ENCODE measurements around the gene FAHD2A.
"Not testable (repeated sequence)": the region's sequence is repeated elsewhere in the genome, so short reads cannot be mapped to it uniquely, and the experiment has no call there.

FAHD2A gene, protein sequence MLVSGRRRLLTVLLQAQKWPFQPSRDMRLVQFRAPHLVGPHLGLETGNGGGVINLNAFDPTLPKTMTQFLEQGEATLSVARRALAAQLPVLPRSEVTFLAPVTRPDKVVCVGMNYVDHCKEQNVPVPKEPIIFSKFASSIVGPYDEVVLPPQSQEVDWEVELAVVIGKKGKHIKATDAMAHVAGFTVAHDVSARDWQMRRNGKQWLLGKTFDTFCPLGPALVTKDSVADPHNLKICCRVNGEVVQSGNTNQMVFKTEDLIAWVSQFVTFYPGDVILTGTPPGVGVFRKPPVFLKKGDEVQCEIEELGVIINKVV
- 8.4 to 14.7 reads per million in 2 donors for total RNA-seq

DNA sequence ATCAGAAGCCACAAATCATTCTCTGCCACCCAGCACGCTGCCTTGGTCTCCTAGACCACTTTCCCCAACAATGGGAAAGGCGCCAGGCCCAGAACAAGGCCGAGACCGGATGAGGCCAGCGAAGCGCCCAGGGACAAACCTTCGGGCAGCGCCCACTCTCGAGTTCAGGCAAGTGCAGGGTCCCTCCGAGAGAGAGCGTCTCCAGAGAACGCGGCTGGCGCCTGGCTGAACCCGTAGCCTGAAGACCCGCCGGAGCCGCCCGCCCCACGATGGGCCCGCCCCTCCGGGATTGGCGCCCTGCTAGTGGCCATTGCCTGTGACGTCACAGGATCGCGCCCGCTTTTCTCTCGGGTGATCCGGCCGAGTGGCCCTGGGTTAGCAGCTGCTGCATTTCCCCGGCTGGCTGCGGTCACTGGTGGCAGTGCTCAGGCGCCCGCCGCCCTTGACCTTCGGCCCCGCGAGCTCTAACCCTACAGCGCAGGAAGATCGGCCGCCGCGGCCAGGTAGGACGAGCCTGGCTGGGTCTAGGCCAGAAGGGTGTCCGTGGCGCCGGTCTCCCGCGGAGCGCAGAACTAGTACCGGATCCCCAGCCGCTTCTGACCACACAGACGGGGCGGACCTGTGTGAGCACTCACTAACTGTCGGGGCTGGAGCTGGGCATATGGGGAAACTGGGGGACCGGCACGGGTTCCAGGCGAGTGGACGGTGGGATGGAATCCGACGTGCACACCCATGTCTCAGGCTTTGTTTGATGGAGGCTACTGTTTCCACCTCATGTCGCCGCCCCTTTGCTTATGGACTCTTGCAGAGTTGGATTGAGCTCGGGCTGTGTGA is at the start of gene FAHD2A:
TSS of gene FAHD2A (plus strand) at position 339 of the 834 bp plus-strand sequence. CDS start 2,851 bp downstream, outside the sequence.
- peak; percentile 78 to 93 (median 92) for DNase-seq

DNA sequence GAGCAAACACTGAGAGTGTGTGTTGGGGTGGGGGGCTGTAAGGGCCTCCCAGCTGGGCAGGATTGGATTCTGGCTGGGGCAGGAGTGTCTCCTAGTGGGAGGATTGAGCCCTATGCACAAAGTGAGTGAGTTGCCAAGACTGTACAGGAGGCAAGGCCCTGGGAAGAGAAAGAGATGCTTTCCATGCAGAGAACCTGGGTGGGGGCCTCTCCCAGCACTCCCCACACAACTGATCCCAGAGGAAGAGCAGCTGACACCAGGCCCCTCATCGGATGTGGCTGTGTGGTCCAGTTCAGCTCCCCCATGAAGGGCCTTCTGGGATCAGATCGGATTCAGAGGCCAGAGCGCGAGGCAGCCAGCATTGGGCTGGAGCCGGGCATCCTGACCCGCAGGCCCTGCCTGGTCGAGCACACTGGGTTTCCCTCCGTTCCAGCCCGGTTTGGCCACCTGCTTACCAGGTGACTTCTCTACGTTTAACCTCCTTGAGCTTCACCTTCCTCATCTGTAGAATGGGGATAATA is 49.4 kb upstream of the FAHD2A start:
- no peak for DNase-seq

DNA sequence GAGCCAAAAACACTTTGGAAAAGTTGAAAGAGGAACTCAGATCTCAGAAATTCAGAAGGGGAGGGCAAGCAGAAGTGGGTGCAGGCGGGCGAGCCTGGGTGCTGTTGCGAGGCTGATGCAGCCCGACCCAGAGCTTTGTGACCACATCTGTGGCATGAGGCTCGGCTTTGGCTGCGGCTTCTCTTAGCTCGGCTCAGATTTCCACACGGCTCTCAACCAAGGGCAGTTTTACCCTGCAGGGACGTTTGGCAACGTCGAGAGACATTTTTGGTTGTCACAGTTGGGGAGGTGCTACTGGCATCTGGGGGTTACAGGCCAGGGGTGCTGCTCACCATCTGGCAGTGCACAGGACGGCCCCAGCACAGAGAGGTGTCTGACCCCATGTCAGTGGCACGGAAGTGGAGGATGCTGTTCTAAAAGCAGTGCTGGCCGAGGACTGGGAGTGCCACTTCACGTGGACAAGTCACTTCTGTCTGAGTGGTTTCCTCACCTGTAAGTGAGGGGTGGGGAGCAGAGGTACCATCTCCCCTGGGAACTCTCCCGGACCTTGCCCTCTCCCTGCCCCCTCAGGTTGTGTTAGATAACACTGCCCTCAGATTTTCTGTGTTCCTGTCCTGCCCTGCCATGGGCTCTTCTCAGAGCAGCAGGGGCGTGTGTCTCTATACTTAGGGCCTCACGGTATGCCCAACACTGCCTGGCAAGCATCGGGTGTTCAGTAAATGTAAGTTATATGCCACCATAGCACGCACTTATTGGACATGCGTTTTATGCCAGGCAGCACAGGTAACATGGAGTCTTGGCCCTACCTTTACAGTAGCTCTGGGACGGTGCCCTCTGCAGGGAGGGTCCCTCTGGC is 48.7 kb upstream of the FAHD2A start:
- no peak for DNase-seq

DNA sequence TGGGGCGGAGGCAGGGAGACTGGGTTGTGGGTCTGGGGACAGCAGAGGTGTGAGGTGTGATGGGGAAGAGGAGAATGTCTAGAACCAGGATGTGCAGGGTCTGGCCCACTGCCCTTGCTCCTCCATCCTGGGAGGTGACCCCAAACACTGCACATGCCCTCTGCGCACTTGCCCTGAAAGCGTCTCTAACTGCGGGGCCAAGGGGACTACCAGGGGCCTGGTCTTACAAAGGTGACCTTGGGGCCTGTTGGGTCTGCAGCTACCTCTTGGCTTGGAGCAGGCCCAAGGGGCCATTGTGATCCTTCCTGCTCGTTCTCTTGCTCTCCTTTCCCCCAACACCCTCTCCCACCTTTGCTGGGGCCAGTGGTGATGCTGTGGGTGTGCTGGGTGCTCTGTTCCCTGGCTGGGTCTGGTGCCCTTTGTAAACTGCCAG is 48.0 kb upstream of the FAHD2A start:
- DNase-seq = no peak

DNA sequence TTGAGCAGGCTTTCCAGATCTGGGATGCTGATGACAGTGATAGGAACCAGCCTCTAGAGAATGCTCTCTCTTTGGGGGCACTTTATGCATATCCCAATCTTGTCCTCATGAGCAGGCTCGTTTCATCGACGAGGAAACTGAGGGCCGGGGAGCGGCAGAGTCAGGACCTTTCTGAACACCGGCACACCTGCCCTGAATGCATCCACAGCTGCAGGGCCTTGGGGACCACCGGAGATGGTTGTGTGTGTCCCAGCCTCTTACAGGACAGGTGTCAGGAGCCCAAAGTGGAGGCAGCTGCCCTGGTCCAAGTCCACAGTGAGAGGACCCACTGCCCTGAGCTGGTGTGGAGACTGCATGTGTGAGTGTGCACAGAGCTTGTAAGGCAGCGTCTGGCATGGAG is 47.6 kb upstream of the FAHD2A start:
- DNase-seq = no peak

DNA sequence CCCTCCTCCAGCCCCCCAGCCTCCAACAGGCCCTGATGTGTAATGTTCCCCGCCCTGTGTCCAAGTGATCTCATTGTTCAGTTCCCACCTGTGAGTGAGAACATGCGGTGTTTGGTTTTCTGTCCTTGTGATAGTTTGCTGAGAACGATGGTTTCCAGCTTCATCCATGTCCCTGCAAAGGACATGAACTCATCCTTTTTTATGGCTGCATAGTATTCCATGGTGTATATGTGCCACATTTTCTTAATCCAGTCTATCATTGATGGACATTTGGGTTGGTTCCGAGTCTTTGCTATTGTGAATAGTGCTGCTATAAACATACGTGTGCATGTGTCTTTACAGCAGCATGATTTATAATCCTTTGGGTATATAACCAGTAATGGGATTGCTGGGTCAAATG is 47.0 kb upstream of the FAHD2A start:
- not testable (repeated sequence) for DNase-seq

DNA sequence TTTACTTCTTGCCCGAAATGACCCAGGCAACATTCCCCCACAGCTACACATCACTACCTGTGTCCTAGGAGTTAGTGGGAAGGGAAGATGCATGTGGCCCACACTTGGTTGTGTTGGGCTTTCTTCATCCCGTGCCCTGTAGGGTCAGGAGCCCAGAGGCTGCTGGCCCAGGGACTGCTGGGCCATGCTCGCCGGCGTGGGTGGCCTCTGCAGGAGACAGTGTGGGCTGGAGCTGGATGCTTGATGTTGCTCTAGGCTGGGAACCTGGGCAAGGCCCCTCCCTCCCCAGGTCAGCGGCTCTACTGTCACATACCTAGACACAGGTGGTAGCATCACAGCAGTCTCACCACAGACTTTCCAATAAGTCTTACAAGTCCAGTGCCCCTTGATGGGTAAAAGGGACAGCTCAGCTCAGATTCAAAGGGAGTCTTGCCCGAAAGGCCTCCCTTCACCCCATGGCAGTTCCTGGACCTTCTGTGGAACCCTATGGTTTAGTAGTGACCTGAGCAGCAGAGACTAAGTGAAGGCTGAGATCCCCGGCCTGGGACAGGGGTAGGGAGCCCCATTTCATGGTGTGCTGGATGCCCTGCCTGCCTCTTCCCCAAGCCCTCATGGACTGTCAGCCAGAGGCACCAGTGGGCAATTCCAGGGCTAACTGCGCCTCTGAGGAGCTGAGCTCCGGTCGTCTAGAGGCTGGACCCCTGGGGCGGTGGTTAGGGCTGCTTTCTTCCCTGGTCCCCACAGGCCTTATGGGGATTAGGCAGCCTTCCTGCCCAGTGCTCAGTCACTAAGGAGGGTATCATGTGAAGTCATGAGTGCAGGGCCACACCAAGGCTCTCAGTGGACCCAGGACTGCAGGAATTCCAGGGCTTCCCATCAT is 45.4 kb upstream of the FAHD2A start:
- DNase-seq = no peak

DNA sequence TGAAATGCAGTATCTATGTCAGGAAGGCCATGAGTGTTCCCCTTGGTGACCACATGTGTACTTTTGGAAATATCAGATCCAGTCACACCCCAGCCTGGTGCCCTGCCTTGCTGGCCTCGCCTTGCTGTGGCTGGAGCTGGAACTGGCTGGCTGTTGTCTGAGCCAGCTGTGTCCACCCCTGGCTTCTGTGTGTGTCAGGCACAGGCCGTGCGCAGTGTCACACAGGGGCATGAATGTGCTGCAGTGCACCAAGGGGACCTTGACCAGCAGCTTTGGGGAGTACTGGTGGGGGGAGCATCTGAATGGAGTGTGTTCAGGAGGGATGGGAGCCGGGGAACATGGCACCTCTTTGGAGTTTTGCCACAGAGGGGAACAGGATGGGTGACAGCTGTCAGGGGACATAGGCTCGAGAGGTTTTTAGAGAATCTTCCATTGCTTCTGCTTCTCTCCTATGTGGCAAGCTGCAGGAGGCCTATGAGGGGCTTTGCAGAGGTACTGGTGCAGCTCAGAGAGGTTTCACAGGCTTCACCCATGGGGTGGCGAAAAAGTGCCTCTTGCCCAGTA is 44.7 kb upstream of the FAHD2A start:
- no peak for DNase-seq

DNA sequence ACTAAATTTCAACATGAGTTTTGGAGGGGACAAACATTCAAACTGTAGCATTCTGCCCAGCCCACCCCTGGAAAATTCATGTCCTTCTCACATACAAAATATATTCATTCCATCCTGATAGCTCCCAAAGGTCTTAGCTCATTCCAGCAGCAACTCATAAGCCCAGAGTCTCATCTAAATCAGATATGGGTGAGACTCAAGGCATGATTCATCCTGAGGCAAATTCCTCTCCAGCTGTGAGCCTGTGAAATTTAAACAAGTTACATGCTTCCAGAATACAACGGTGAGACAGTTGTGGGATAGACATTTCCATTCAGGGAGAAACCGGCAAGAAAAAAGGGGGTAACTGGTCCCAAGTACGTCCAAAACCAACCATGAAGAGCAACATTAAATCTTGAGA is 43.5 kb upstream of the FAHD2A start:
- no peak for DNase-seq

DNA sequence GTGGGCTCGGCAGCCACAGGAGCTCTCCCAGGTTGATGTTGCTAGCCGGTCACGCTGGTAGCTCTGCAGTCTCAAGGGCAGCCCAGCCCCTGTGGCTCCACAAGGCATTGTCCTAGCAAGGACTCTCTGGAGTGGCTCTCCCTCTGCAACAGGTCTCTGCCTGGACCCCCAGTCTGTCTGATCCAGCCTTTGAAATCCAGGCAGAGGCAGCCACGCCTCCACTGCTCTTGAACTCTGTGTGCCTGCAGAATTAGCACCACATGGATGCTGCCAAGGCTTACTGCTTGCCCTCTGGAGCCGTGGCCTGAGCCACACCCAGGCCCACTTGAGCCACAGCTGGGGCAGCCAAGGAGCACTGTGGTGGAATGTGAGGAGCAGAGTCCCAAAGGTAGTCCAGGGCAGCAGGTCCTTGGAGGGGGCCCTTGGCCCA is 43.0 kb upstream of the FAHD2A start:
- DNase-seq = no peak

DNA sequence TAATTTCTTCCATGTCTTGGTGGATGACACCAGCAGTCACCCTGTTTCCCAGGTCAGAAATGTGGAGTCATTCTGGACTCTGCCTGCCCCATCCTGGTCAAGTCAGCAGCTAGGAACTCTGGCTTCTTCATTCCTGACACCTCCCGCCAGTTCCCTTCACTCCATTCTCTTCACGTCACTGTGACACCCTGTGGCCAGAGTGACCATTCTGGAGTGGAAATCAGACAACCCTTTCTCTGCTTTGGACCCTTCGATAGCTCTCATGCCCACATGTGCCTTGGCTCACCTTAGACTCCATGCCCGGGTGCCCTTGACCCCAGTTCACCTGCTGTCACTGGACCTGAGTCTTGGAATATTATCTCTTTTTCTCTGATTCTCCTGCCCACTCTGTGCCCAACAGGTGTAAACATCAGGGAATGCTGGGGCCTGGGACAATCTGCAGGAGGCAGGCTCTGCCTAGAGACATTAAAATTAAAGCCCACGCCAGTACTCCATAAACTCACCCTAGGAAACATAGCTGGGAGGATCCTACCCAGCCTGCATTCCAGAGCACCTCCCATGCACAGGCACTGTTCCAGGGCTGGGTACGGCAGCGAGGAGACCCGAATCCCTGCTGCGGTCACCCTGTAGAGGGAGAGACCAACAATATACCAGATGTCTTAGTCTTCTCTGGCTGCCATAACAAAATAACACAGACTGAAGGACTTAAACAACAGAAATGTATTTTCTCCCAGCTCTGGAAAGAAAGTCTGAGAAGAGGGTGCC is 41.1 kb upstream of the FAHD2A start:
- no peak for DNase-seq

DNA sequence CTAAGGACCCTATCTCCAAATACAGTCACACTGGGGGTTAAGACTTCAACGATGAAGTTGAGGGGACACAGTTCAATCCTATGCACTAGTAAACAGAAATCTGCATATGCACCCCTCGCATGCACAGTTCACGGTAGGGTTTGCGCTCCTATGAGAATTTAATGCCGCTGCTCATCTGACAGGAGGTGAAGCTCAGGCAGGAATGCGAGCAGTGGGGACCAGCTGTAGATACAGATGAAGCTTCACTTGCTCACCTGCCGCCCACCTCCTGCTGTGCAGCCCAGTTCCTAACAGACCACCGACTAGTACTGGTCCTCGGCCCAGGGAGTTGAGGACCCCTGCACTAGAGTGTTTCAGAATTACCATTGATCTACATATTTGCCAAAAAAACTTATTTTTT is 40.0 kb upstream of the FAHD2A start:
- DNase-seq = no peak

DNA sequence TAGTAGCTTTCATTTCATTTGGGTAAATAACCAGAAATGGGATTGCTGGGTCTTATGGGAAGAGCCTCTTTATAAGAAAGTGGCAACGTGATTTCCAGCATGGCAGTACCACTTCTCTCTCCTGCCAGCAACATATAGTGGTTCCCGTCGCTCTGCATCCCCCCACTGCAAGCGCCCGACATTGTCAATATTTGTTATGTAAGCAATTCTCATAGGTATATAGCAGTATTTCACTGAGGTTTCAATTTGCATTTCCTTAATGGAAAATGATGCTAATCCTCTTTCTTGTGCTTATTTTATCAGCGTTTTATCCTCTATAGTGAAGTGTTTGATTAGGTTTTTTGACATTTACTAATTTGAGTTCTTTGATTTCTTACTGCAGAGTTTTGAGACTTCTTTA is 36.0 kb upstream of the FAHD2A start:
- no peak for DNase-seq

DNA sequence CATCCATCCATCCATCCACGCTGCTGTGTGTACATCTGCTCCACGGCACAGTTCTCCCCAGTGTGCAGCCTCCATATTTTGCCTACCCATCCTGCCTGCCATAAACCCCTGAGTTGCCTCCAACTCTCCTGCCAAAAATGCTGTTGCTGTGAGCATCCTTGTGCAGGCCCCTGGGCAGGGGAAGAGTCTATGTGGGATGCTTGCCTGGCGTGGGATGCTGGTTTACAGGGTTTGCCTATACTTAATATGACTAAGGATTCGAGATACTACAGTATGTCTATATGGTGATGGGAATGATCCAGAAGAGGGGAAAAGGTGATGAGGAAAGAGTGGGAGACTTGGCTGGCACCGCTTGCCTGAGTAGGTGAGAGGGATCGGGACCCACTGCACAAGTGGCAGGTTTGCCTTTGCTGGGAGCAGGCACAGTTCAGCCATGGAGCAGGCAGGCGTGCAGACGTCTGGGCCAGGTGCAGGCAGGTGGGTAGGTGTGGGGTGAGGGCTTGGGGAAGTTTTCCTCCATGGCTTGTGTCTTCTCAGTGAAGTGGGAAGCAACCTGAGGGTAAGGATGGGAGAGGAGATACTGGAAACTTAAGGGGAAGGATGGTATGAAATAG is 30.2 kb upstream of the FAHD2A start:
- DNase-seq = no peak

DNA sequence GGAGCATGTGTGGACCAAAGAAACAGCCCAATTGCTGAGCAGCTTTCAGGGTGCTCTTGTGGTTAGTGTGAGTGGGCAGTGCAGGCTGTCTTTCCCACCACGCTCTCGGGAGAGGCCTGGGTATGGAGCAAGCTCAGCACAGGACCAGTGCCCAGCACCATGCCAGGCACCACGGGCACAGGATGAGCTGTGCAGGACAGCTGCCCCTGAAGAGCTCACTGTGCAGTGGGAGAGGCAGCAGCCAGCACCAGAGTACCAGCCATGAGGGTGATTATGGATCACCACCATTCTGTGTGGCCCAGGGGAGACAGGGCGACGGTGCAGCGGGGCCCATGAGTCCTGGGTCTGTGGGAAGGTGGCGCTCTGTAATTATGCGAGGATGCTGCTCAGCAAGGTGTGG is 29.7 kb upstream of the FAHD2A start:
- DNase-seq = no peak

DNA sequence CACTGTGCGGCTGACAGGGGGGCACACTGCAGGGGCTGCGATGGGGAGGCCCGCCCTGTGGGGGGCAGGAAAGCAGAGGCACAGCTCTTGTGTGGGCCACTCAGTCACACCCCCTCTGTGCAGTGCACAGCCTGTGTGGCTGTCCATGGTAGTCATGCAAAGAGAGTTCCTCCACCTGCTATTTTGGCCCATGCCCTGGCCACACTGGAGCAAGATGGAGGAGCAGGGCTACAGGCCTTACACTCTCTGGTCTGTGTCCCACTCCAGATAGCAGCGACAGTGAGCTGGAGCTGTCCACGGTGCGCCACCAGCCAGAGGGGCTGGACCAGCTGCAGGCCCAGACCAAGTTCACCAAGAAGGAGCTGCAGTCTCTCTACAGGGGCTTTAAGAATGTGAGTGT is 28.5 kb upstream of the FAHD2A start:
- no peak for DNase-seq

DNA sequence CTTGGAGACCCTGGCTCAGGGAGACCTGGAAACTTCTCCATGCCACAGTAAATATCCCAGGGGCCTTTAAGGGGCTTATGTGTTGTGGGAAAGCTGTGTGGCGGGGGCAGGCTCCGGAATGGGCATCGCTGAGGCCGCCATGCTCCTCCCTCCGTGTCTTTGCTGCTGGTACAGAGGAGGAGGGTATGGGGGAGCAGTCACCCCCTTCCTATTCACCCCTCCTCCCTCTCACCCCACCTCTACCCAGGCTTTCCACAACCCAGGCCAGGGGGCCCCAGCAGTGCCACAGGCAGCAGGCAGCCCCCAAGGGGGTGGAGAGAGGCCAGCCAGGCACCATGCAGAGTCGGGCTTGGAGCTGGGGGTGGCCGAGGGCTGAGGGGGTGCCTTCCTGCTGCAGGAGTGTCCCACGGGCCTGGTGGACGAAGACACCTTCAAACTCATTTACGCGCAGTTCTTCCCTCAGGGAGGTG is 28.0 kb upstream of the FAHD2A start:
- DNase-seq = no peak

DNA sequence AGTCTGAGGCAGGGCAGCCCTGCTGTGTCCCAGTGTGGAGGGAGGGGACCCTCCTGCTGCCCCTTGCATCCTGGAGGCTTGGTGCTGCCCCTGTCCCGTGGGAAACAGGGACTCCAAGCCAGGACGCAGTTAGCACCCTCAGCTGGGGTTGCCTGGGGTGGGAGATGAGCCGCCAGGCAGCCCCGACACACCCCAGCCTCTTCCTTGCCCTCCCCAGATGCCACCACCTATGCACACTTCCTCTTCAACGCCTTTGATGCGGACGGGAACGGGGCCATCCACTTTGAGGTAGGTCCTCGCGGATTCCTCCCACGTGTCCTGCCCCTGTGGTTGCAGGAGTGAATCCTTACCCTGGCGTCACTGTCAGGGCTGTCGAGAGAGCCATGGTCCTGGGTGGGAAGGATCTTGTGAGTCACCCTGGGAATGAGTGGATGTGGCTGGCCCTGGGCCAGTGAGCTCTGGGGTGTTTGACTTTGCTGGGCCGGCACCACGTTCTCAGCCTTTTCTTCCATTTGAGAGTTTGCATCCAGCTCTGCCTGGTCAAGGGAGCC is 27.5 kb upstream of the FAHD2A start:
- DNase-seq = no peak

DNA sequence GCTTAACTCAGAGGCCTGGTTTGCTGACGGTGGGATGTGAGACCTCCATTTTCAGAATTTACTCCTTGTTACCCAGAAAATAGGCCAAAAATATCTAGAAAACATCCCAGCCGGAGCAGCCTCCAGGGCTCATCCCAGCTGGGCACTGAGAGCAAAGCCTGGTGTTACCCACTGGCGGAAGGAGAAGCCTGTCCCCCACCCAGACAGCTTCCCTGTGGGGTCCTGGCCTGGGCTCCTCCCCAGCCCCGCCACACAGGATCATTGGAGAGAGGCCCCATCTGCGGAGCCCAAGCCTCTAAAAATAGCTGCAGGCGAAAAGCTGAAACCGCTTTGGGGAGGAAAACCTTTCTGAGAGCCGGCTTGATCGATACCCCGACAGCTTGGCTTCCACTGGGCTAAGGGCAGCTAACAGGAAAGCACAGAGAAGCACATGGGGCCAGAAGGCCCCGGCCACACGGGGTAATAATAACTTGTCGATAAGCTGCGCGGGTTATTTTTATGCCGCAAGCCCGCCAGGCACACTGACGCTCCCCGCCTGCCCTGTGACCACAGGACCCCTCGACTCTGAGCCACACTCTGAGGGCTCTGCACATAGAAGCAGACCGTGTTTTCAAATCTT is 26.9 kb upstream of the FAHD2A start:
- DNase-seq = no peak

All from T-helper 2 cell (primary cell).